ENCODE results near the gene CDK11A.
"Not testable (repeated sequence)": the region's sequence is repeated elsewhere in the genome, so short reads cannot be mapped to it uniquely, and the experiment has no call there.

CDK11A gene

DNA sequence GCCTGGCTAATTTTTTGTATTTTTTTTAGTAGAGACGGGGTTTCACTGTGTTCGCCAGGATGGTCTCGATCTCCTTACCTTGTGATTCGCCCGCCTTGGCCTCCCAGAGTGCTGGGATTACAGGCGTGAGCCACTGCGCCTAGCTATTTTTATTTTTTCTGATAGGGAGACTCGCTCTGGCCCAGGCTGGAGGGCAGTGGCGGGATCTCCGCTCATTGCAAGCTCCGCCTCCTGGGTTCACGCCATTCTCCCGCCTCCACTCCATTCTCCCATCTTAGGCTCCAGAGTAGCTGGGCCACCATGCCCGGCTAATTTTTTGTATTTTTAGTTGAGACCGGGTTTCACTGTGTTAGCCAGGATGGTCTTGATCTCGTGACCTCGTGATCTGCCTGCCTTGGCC lies 1.9 kb upstream of the CDK11A start:
- not testable (repeated sequence) for DNase-seq (ENCODE audit: low read depth)

DNA sequence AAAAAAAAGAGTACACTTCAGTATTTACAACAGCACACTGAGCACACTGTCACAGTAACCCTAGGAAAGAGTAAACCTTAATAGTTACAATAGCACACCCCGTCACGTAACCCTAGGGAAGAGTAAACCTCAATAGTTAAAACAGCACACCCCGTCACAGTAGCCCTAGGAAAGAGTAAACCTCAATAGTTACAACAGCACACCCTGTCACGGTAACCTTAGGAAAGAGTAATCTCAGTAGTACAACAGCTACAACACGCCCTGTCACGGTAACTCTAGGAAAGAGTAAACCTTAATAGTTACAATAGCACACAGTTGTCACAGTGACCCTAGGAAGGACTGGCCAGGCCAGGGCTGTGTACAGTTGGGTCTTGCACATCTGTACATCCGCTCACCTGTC lies 3.0 kb downstream of the CDK11A start:
- no peak for DNase-seq (ENCODE audit: low read depth)

DNA sequence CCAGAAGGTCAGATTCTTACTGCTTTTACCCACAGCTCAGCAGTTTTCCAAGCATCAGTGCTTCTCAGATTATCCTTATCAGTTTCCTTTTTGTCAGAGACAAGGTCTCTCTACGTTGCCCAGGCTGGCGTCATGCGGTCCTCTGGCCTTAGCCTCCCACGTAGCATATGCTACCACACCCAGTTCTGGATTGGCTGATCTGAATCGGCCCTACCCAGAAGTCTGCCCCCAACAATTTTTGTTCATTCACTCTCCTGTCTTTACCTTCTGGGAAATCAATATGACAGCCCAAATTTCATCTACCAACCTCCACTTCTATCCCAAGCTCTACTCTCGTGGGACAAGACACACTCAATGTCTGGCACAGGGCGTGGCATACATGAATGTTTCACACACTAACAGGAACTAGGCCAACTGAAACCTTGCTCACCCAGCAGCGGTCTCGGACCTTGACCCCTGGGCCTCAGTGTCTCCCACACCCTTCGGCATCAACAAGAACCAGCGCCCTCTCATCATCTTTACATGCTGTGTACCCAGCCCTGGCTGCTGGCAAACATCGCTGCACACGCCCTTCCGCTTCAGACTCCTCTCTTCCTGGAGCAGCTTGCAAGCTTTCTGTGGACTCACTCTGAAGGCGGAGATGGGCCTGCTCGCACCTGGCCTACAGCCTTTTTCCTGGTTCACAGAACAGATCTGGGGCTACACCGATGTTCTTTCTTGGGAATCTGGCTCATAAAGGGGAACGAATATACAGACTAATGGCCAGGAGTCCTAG lies 8.9 kb downstream of the CDK11A start:
- DNase-seq (ENCODE audit: low read depth) = not testable (repeated sequence)

DNA sequence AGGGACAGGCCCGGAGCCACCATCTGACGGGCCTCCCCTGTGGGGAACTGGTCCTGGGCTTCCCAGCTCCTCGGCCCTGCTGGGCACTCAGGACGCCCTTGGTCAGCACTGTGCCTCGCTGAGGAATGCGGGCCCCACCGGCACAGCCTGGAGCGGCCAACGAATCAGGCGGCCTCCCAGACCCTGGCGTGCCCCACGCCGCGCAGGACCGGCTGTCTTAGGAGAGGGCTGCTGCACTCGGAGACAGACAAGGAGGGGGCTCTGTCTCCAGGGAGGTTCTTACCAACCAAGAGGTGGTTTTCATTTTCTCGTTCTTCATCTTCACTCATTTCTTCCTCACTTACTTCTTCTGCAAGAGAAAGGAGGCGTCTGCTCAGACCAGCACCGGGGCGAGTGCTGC lies 16.3 kb downstream of the CDK11A start:
- not testable (repeated sequence) for DNase-seq (ENCODE audit: low read depth)

DNA sequence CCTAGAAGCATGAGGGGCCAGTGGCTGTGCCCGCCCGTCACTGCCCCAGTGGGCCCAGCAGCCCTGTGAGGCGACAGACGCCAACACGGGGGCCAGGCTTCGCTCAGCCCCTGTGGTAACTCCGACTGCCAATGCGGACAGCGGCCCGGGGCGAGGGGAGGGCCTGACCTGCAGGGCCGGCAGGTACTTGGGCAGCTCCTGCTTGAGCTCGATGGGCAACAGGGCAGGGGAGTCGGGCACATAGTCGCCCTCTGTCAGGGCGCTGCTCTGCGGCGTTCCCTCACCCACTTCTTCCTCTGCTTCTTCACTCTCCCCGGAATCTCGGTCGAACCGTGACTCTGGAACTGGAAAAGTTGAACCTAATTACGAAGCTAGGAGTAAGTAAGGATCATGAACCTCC lies 16.9 kb downstream of the CDK11A start:
- not testable (repeated sequence) for DNase-seq (ENCODE audit: low read depth)

DNA sequence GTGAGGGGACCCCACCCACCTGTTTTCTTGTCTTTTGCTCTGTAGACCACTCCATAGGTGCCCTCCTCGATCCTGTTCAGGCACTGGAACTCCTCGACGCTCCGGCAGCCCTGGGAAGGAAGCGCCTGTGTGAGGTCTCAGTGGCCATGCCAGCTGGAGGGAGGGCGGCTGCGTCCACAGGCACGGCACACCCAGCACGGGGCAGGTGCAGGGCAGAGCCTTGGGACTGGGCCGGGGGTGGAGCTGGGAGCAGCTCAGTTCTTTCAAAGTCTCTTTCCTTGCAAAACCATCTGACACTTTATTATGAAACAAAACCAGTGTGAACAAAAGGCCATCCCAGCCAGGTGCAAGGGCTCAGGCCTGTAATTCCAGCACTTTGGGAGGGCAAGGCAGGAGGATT lies 18.5 kb downstream of the CDK11A start:
- DNase-seq (ENCODE audit: low read depth) = not testable (repeated sequence)

DNA sequence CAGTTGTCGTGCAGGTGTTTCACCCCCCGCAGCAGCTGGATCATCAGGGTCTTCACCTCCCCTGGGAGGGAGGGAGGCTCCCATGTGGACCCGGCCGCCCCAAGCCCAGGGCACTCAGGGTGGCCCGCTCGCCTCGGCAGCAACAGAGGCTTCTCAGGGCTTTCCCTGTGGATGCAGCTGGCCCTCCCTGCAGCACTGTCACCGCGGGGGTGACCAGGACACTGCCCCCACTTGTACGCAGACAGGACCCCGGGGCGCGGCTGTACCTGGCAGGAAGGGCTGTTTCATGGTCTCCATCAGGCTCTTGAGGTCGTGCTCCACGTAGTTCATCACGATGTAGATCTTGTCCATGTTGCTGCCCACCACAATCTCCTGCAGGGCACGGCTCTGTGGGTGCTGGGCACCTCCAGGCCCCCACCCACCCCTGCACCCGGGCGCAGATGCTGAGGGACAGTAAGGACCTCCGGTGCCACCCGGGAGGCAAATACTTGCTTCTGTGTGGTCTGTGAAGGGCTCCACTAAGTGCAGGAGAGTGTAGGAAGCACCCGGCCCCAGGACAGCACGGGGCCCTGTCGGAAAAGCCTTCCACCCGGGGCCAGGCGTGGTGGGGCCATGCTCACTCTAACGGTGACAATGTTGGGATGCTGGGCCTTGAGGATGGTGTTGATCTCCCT lies 19.7 kb downstream of the CDK11A start:
- not testable (repeated sequence) for DNase-seq (ENCODE audit: low read depth)

DNA sequence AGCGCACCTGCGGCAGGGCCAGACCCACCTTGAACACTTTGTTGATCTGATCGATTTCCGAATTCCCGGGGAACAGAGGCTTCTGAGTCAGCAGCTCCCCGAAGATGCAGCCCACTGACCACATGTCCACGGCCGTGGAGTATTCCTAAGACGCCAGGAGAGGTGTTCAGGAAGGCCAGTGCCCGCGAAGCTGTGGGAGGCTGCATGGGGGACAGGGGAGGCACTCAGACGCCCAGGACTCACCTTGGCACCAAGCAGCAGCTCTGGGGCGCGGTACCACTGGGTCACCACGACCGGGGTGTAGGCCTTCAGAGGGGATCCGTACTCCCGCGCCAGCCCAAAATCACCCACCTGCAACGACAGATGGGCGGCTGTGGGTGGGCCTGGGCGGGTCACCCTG lies 20.4 kb downstream of the CDK11A start:
- no peak for DNase-seq (ENCODE audit: low read depth)

DNA sequence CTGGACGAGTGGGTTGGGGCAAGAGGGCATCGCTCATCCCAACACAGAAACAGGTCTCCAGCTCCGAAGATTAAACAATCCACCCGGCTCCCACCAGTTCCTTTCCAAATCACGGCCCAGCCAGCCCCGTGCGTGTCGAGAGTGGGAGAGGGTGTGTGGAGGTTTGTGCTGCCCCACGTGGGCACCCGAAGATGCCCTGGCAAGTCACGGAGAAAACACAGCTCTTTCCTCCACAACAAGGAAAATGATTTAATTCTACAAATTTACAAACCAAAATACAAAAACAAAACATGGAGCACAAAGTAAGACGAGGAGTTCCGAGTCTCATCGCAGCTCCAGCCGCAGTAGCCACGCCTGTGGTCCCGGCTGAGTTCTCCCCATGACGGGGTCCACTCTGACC lies 21.7 kb downstream of the CDK11A start:
- DNase-seq (ENCODE audit: low read depth) = not testable (repeated sequence)

DNA sequence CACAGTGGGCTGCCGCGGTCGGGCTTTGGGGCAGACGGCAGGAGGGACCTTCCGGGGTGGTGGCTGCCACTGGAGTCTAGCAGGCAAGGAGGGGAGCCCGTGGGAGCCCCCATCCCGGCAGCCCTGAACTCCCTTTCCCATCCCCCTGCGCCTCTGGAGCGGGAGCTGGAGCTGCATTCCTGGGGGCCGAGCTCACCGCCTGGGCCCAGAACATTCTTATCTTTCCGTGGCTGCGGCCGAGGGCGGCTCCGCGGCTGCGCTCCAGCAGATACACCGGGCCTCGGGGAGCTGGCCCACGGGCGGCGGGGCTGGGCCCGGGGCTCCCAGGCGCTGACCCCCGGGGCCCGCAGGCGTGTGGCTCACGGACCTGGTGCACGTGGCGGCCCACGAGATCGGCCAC lies 23.6 kb downstream of the CDK11A start:
- DNase-seq (ENCODE audit: low read depth) = not testable (repeated sequence)

DNA sequence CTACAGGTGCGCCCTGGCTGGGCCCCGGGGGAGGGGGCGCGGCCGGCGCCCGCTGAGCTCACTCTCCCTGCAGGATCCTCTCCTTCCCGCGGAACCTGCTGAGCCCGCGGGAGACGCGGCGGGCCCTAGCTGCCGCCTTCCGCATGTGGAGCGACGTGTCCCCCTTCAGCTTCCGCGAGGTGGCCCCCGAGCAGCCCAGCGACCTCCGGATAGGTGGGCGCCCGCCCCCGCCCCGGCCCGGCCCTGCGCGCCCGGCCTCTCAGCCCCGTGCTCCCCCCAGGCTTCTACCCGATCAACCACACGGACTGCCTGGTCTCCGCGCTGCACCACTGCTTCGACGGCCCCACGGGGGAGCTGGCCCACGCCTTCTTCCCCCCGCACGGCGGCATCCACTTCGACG lies 24.1 kb downstream of the CDK11A start:
- not testable (repeated sequence) for DNase-seq (ENCODE audit: low read depth)

DNA sequence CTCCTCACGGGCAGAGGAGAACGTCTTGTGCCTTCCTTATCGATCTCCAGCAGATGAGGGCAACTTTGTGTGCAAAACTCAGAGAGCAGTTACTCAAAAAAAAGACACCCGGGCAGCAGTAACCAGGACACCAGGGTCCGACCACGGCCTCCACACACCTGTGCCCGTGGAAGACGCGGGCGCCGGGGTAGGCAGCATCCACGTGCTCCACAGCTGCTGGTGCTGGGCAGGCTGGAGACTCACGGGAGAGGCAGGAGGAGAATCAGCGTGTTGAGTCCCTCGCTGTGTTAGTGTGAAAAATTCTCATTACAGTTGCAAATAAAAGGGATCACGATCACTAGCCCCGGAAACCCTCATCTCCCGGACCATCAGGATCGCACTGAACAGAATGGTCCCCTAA lies 25.1 kb downstream of the CDK11A start:
- not testable (repeated sequence) for DNase-seq (ENCODE audit: low read depth)

DNA sequence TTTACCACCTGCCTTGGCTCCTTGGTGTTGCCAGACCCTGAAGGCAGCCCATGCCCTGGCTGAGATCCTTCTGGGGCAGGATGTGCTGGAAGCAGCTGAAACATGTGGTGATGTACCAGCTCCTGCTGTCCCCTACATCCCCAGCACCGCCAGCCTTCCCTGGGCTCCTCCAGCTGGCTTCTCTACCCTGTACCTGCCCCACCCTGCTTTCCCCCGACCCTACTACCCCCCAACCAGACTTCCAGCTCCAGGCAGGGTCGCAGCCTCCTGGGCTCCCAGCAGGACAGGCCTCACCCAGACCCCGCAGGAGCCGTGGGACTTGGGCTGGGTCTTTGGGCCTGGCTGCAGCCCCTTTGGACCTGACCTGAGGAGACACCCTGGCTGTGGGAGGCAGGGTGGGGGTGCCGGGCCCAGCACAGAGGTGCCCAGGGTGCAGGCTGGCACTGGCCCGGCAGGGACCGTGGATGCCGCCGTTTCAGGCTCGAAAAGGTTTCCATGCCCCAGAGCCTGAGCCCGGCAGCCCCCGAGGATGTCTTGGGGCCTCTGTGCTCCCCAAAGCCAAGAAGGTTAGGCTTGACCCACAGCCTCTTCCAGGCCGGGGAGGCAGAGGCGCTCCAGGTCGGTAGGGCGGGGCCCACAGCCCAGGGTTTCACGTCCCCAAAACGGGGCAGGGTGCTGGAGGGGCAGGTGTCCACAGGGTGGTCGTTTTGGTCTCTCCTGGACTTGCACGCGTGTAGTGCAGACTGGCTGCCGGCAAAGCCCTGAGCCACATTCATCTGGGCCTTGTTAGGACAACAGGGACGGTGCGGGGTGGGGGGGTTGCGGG lies 26.6 kb downstream of the CDK11A start:
- not testable (repeated sequence) for DNase-seq (ENCODE audit: low read depth)

DNA sequence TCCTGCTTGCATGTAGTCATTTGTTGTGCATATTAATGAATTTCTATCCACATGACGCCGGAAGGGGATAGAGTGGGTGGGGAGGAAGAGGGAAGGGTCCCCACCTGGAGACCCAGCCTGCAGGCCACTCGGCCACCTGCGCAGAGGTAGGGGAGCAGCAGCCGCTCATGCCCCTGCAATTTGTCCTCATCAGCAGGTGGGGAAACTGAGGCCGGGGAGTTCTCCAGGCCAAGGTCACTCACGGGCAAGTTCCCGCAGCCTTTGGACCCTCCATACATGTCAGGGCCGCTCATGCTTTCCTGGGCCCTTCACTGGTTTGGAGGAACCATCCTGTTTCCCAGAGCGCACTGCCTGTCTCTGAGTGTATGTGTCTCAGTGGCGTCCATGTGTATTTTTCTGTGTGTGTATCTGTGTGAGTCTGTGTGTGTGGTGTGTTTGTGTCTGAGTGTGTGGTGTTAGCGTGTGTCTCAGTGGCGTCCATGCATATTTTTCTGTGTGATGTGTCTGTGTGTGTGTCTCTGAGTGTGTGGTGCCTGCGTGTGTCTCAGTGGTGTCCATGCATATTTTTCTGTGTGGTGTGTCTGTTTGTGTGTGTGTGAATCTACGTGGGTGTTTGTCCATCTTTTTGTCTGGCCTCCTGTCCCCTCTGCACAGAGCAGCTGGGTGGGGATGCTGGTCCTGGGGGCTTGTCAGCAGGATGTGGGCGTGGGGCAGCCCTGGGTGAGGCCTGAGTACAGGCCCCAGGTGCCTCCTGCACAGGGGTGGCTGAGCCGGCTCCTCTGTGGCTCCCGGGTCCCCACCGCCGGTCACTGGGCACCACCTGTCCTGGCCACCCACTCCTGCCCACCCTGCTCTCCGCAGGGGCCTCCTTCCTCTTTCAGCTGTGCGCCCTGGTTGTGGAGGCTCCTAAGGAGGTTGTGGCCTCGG lies 27.5 kb downstream of the CDK11A start:
- not testable (repeated sequence) for DNase-seq (ENCODE audit: low read depth)

DNA sequence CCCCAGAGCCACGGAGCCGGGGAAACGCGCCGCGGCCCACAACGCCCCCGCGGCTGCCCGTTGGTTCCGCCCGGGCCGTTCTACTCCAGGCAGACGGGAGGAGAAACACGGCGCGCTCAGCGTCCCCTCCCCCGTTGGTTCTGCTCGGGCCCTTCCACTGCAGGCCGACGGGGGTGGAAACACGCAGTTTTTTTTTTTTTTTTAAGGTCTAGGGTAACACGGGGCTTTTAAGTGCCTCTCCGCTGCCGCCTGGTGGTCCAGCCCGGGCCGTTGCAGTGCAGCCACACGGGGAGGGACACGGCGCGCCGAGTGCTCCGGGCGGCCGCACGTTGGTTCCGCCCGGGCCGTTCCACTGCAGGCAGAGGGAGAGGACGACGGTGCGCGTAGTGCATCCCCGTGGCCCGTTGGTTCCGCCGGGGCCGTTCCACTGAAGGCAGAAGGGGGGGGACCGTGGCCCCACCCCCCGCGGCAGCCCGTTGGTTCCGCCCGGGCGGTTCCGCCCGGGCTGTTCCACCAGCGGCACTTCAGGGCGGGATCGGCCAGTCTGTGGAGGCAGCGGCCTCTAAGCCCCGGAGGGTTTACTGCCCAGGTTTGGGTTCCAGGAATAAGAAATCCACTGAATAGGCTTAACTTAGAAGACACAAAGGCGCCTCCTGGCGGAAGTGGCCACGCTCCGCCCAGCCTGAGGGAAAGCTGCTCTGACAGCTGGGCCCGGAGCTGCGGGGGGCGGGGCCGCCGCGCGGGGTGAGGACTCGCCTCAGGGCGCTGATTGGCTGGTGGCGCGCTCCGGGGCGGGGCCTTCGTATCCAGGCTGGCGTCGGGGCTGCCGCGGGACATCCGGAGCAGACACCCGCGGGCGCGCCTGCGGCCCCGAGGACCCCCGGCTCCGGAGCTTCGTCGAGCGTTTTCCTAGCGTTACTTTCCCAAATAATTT lies 31.2 kb downstream of the CDK11A start, which contains the start of gene SLC35E2B:
TSS of gene SLC35E2B (minus strand) at position 82 of the 934 bp plus-strand sequence. CDS start 16,096 bp downstream, outside the sequence.
- peak; percentile 92 for DNase-seq (ENCODE audit: low read depth)

DNA sequence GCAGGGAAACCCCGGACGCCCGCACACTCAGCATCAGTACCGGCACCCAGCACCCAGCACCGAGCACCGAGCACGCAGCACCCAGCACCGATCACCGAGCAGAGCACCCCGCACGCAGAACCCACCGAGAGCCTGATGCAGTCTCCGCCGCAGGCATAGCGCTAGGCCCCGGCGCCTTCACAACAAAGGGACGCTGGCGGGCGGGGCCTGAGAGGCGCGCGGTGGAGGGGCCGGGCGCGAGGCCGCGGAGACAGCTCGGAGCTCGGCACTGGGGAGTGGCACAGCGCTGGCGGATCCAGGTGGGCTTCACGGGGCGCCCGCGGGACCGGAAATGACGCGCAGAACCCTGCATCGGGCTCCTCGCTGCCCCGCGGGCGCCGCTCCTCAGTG lies 31.8 kb downstream of the CDK11A start:
- peak; percentile 73 for DNase-seq (ENCODE audit: low read depth)

DNA sequence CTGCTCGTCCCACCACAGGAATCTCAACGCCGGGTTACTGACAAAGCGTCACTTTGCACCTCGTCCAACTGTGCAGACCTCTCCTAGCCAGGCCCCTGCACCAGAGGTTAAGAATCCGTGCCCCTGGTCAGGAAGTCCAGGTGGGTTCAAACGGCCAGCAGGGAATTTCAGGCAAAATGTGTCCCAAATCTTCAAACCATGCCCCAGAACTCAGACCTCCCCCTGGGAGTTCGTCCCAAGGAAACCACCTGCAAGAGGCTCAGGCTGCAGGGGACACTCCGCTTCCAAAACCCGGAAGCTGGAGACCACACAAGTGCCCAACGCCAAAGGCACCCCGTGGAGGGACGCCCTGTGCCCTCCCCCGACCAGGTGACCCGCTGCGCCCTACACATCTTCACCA lies 32.7 kb downstream of the CDK11A start:
- DNase-seq (ENCODE audit: low read depth) = not testable (repeated sequence)

DNA sequence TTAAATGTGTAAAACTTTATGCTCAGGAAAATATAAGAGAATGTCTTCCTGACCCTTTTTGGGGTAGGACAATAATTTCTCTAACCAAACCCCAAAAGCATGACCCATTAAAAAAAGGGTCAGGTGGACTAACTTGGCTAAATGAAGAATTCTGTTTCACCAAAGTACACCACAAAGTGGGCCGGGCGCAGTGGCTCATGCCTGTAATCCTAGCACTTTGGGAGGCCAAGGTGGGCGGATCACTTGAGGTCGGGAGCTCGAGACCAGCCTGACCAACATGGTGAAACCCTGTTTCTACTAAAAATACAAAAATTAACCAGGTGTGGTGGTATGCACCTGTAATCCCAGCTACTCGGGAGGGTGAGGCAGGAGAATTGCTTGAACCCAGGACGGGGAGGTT lies 34.6 kb downstream of the CDK11A start:
- DNase-seq (ENCODE audit: low read depth) = not testable (repeated sequence)

DNA sequence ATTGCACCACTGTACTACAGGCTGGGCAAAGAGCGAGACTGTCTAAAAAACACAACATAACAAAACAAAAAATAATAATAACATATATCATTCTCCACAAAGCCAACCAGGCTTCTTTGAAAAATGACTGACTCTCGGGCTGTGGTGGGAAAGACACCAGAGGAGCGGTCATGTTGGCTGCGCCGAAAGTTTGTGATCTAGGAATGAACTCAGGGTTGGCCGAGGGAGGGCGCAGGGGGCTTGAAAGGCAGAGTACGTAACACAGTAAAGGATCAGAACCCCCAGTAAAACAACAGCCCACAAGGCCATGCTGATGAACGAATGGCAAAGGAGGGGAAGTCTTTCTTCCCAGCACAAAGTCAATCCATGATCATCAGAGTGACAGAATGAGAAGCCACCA lies 36.3 kb downstream of the CDK11A start:
- no peak for DNase-seq (ENCODE audit: low read depth)

DNA sequence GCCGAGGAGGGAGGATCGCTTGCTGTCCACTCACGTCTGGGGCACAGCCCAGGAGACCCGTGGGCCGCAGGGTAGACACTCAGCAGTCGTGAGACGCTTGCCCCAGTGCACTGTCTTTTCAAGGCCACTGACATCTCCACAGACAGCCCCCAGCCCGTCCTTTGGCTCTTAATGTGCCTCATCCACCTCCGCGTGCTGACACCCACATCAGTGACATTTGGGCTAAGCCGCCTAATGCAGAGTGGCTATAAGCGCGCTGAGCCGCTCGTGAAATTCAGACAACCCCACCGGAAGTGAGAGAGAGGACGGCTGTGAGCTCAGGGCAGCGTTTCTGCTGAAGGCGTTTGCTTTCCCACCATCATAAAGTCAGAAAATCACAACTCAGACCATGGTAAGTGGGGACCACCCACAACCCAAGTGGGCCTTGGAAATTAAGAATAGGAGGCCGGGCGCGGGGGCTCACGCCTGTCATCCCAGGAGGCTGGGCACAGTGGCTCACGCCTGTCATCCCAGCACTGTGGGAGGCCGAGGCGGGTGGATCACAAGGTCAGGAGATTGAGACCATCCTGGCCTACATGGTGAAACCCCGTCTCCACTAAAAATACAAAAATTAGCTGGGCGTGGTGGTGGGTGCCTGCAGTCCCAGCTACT lies 40.0 kb downstream of the CDK11A start:
- no peak for DNase-seq (ENCODE audit: low read depth)
